ENCODE results near the gene PTPN11. TPM values are rescaled to one million over a fixed set of nuclear protein-coding genes. Genes with fewer than 3 reads are reported as not detected.
A peak's percentile ranks its signal among the peaks of the same experiment; 100 is the strongest.

Gene PTPN11
- total RNA-seq, 2 experiments from 2014 or later = 56.2 to 123 TPM

- H3K36me3 ChIP-seq (ENCODE audit: insufficient read depth, low read length) = peaks cover 37% of the 10 kb centered on the region
- peaks cover 8% of the 10 kb centered on the region for H3K4me1 ChIP-seq (ENCODE audit: insufficient read depth, low read length, poor library complexity, severe bottlenecking)
- intact Hi-C loops (cut with micrococcal nuclease; ENCODE audit: unreplicated experiment) = no loop called here
- H3K9me2 ChIP-seq (ENCODE audit: insufficient read depth, low read length) = no peaks in the 10 kb centered on the region
- CTCF ChIA-PET (ENCODE audit: unreplicated experiment) = no interaction called here
- no peaks in the 10 kb centered on the region for H3K9me3 ChIP-seq (ENCODE audit: low read length)
- DNase-seq (ENCODE audit: low spot score) = no peak
- H3K27ac ChIP-seq (ENCODE audit: low read depth, low read length, poor library complexity, severe bottlenecking) = no peak overlapping the region
- H2AFZ ChIP-seq (ENCODE audit: low read length) = no peak overlapping the region
- no peak overlapping the region for H3K4me2 ChIP-seq (ENCODE audit: low read length)
- POLR2A ChIA-PET = interaction anchor here (2.1 kb wide), 1 partner anchor 14 kb away, joined by 5 read pairs; no protein-coding TSS in a partner anchor
- H3K4me3 ChIP-seq (ENCODE audit: low read depth, low read length, poor library complexity, severe bottlenecking) = no peak overlapping the region
- no TSS peak for BruUV-seq (replicated peaks)
- no peak for TF ChIP-seq EZH2phosphoT487 (IDR thresholded peaks at IDR 0.05; ENCODE audit: borderline replicate concordance, low read depth, low read length)
- H3K79me2 ChIP-seq (ENCODE audit: insufficient read depth, low read depth, low read length) = no peaks in the 10 kb centered on the region
- no peaks in the 10 kb centered on the region for H4K20me1 ChIP-seq (ENCODE audit: insufficient read depth, low read length)
Measured at GRCh38 chr12:112464605-112465004, 45.9 kb downstream of the PTPN11 start.

GRCh38 chr12:112466011-112466422, 47.3 kb downstream of the PTPN11 start:
- H3K4me1 ChIP-seq (ENCODE audit: insufficient read depth, low read length, poor library complexity, severe bottlenecking) = peaks cover 8% of the 10 kb centered on the region
- intact Hi-C loops (cut with micrococcal nuclease; ENCODE audit: unreplicated experiment) = no loop called here
- H3K9me3 ChIP-seq (ENCODE audit: low read length) = no peaks in the 10 kb centered on the region
- TF ChIP-seq, protein P1, sequence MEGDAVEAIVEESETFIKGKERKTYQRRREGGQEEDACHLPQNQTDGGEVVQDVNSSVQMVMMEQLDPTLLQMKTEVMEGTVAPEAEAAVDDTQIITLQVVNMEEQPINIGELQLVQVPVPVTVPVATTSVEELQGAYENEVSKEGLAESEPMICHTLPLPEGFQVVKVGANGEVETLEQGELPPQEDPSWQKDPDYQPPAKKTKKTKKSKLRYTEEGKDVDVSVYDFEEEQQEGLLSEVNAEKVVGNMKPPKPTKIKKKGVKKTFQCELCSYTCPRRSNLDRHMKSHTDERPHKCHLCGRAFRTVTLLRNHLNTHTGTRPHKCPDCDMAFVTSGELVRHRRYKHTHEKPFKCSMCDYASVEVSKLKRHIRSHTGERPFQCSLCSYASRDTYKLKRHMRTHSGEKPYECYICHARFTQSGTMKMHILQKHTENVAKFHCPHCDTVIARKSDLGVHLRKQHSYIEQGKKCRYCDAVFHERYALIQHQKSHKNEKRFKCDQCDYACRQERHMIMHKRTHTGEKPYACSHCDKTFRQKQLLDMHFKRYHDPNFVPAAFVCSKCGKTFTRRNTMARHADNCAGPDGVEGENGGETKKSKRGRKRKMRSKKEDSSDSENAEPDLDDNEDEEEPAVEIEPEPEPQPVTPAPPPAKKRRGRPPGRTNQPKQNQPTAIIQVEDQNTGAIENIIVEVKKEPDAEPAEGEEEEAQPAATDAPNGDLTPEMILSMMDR (conservative IDR thresholded peaks at IDR 0.05; ENCODE audit: low read length) = no peak
- TF ChIP-seq EZH2phosphoT487 (IDR thresholded peaks at IDR 0.05; ENCODE audit: borderline replicate concordance, low read depth, low read length) = no peak
- ChIA-PET POLR2A (no interaction called here), CTCF (ENCODE audit: unreplicated experiment) (no interaction called here)
- H2AFZ ChIP-seq (ENCODE audit: low read length) = no peak overlapping the region
- H3K27ac ChIP-seq (ENCODE audit: low read depth, low read length, poor library complexity, severe bottlenecking) = no peak overlapping the region
- H3K9me2 ChIP-seq (ENCODE audit: insufficient read depth, low read length) = no peaks in the 10 kb centered on the region
- peaks cover 37% of the 10 kb centered on the region for H3K36me3 ChIP-seq (ENCODE audit: insufficient read depth, low read length)
- peak; percentile 10 for DNase-seq (ENCODE audit: low spot score)
- BruUV-seq (replicated peaks) = no TSS peak
- H3K4me2 ChIP-seq (ENCODE audit: low read length) = no peak overlapping the region
- H4K20me1 ChIP-seq (ENCODE audit: insufficient read depth, low read length) = no peaks in the 10 kb centered on the region
- no peak overlapping the region for H3K4me3 ChIP-seq (ENCODE audit: low read depth, low read length, poor library complexity, severe bottlenecking)
- no peaks in the 10 kb centered on the region for H3K79me2 ChIP-seq (ENCODE audit: insufficient read depth, low read depth, low read length)

- Histone ChIP-seq H3K9me3 (ENCODE audit: low read length) (no peaks in the 10 kb centered on the region), H3K79me2 (ENCODE audit: insufficient read depth, low read depth, low read length) (no peaks in the 10 kb centered on the region), H3K36me3 (ENCODE audit: insufficient read depth, low read length) (peaks cover 32% of the 10 kb centered on the region), H3K4me2 (ENCODE audit: low read length) (no peak overlapping the region), H3K9me2 (ENCODE audit: insufficient read depth, low read length) (no peaks in the 10 kb centered on the region), H3K4me3 (ENCODE audit: low read depth, low read length, poor library complexity, severe bottlenecking) (no peak overlapping the region), H3K4me1 (ENCODE audit: insufficient read depth, low read length, poor library complexity, severe bottlenecking) (peaks cover 8% of the 10 kb centered on the region), H2AFZ (ENCODE audit: low read length) (no peak overlapping the region), H3K27ac (ENCODE audit: low read depth, low read length, poor library complexity, severe bottlenecking) (no peak overlapping the region), H4K20me1 (ENCODE audit: insufficient read depth, low read length) (no peaks in the 10 kb centered on the region)
- POLR2A ChIA-PET = no interaction called here
- CTCF ChIA-PET (ENCODE audit: unreplicated experiment) = no interaction called here
- intact Hi-C loops (cut with micrococcal nuclease; ENCODE audit: unreplicated experiment) = no loop called here
- no TSS peak for BruUV-seq (replicated peaks)
- TF ChIP-seq, protein P1 (conservative IDR thresholded peaks at IDR 0.05; ENCODE audit: low read length) = no peak
- no peak for TF ChIP-seq EZH2phosphoT487 (IDR thresholded peaks at IDR 0.05; ENCODE audit: borderline replicate concordance, low read depth, low read length)
- no peak for DNase-seq (ENCODE audit: low spot score)
Measured at GRCh38 chr12:112466835-112467234, 48.1 kb downstream of the PTPN11 start.
